Stimulated activated CD4-positive, alpha-beta T cell treated with anti-CD3 and anti-CD28 coated beads, Interleukin-15, amount 100 ng/mL, for 48 hours (primary cell): ENCODE data around the gene DDHD1.
"Not testable (repeated sequence)": the region's sequence is repeated elsewhere in the genome, so short reads cannot be mapped to it uniquely, and the experiment has no call there.

Source experiments
- DNase-seq, 2 donors: peaks; one replicate each; pipeline ENCODE4 v3.0.0-alpha.2; 2020; ENCODE audit warnings: low read depth in 2 of 2

DDHD1 gene

DNA sequence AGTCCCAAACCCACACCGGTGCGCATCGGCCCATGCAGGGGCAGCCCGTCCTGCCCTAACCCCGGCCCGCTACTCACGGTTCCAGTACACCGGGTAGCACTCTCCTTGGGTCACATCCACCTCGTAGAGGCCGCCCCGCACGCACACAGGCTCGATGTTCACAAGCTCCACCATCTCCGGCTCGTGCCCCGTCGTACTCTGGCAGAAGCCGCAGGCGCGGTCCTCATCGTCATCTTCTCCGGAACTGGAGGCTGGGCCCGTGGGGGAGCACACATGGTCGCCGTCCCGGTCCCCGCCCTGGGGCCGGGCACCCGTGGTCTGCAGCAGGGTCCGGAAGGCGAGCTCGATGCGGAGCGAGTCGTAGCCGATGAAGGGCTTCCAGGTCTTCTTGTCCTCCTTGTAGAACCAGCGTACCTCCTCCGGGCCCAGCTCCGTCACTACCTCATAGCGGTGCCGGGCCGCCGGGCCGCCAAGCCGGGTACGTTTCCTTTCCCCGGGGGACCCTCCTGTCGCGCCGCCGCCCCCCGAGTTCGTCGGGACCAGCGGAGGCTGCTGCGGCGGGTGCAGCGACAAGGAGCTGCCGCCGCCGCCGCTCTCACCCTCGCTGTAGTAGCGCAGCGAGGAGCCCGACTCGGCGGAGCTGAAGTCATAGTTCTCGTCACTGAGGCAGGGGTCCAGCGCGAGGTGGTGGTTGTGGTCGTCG lies 788 bp downstream of the DDHD1 start:
- DNase-seq = peak; percentile 48 to 56

DNA sequence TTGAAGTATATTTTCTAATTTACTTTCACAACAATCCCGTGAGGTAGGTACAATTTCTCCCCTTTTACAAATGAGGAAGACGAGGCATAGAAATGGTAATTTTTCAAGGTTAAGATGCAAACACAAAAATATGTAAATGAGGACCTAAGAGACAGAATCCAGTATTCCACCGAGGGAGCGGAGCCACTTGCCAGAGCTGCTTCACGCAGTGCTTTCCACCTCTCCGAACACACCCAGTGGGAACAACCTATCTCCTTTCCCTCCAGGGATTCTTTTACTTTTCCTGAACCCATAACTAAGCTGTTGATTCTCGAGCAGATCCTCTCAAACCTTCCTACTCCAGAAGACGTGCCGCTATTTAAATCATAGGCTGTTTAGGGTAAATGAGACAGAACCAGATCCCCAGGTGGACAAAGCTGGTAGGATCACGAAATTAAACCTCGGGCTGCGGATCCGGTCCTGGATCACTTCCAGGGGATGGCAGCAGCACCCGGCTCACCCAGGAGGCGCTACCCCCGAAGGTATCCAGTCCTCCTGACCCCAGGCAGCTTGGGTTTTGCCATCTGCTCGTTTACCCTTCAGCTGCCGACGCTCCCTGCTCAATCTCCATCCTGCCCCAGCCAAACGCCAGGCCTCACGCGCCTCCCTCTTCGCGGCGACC lies 1.5 kb downstream of the DDHD1 start:
- DNase-seq = peak; percentile 14 to 27

DNA sequence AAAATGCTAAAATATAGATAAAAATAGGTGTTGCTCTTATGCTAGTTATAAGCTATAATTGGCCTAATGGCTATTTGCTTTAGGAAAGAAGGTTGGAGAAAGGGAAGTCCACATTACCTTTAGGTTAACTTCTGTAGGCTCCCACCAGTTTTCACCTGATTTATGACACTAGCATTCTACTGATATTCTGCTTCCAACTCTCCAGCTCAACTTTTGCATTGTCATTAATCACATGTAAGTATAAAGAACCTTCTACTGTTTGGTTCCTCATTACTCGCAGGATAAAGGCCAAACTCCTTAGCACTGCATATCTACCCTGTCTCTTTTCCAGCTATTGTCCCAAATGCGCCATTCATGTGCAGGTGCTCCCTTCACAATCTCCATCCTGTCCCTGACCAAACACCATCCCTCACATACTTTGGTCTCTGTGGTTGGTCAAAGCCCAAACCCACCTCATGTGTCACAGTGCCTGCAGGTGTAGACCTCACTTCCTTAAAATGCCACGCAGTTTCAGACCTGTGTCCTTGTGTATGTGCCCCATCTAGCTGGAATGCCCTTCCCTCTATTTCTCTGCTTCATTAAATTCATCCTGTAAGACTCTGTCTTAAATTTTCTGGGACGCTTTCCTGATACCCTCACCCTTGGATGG lies 3.3 kb downstream of the DDHD1 start:
- DNase-seq = no peak

DNA sequence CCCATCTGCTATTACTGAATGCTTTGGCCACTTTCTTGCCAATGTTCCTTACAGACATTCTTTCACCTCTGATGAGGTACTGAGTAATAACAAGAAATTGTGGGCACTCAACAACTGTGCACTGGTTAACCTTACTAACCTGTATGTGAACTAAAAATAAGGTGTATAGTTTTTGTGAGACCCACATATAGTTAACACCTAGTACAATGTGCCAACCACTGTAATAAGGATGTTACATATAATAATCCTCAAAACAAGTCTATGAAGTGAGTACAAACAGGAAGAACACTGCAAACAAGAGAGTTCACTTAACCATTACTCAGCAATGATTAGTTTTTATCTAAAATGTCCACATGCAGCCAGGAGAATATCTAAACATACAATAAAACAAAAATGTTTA lies 4.5 kb downstream of the DDHD1 start:
- no peak for DNase-seq

DNA sequence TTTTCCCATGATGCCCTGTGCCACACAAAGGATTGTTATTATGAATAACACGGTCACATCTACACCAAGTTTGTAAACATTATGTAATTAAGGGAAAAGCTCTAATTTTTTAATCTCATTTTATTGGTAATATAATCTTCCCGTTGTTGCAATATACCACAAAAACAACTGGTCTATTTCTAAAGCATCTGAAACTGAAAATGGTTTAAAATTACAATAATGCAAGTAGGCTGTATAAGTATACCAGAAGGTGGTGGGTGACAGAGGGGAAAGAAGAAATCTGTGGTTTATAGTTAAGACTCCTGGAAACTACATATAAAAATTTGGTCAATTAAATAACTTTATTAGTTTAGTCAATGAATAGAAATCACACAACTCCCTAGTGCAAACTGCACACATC lies 5.2 kb downstream of the DDHD1 start:
- DNase-seq = no peak

DNA sequence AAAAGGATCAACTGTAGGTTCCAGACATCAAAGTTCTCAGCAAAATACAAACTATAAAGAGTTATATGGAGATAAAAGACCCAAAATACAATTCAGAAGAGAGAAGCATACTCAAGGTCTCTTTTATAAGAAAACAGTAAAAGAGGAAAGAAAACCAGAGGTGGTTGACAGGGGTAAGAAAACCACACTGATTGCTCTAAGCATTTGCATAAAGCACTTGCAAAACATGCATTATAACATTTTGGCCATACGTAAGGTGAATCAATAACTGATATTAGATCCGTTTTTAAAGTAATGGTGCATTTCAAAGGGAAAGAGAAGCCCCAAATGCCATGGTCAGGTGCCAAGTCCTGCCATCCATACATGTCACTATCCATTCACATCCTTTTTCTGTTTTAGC lies 5.9 kb downstream of the DDHD1 start:
- no peak for DNase-seq

DNA sequence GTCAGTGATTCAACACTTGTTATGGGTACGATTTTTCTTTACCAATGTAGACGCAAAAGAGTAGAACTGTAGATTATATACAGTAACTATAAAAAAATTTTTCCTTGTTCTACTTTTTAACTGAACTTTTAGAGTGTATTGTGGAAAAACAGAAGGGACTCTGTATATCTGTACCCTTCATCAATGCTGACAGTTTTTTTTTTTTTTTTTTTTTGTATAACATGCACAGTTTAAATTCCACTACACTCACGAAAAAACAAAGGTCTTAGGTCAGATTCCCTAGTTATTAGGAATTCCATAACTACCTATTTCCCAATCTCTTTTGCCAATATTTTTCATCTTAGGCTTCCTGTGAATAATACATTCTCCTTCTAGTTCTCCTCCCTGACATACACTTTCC lies 6.4 kb downstream of the DDHD1 start:
- DNase-seq = no peak

DNA sequence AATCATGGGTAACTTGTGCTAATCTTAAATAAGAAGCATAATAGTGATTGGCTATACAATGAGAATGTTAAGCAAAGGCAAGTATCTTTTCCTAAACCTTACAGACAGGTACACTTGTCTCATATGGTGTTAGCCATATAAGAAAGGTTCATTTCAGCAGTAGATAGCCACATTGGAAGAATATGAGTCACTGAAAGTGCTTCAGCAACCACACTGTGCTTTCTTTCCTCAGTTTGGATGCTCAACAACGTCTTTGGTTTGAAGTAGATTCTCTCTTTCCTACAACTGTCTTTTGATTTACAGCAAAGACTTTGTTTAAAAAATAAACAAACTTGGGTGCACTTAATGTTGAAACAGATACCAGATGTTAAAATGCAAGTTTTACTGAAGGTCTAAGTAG lies 8.9 kb downstream of the DDHD1 start:
- DNase-seq = no peak

DNA sequence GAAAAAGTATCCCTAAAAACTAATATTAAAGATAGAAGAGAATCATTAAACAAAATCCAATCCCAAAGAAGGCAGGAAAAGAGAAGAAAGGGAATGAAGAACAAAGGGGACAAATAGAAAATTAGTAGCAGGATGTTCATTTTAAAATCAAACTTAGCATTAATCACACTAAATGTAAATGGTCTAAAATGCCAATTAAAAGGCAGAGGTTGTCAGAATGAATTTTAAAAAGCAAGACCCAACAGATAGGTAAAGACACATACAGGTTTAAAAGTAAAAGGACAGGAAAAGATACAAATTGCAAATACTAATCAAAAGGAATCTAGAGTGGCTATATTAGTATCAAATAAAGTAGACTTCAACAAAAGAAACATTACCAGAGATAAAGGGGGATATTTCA lies 12.5 kb downstream of the DDHD1 start:
- DNase-seq = no peak

DNA sequence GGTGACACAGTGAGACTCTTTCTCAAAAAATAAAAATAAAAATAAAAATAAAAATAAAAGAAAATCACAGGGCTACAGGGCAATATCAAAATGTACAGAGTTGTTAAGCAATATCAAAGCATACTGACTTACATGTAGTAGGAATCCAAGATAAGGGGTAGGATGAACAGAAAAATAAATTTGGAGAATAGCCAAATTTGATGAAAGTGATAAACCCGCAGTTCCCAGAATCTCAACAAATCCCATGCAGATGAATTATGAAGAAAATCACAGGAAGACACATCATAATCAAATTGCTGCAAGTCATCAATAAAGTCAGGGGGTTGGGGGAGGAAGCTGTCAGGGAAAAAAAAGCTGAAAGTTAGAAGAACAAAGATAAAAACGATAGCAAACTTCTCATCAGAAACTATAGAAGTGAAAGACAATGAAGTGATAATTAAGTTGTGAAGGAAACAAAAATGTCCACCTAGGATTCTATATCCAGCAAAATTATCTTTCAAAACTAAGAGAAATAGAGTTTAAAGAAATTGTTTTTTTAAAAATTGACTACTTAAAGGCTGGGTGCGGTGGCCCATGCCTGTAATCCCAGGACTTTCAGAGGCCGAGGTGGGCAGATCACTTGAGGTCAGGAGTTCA lies 15.4 kb downstream of the DDHD1 start:
- DNase-seq = no peak

DNA sequence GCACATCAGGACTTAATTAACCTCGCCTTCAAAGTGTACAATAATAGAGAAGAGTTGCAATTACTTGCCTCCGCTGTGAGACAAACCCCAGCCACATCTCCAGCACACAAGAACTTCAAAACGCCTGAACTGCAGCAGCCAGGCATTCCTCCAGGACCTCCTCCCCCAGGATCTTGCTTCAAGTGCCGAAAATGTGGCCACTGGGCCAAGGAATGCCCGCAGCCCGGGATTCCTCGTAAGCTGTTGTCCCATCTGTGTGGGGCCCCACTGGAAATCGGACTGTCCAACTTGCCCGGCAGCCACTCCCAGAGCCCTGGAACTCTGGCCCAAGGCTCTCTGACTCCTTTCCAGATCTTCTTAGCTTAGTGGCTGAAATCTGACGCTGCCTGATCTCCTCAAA lies 22.6 kb downstream of the DDHD1 start:
- not testable (repeated sequence) for DNase-seq

DNA sequence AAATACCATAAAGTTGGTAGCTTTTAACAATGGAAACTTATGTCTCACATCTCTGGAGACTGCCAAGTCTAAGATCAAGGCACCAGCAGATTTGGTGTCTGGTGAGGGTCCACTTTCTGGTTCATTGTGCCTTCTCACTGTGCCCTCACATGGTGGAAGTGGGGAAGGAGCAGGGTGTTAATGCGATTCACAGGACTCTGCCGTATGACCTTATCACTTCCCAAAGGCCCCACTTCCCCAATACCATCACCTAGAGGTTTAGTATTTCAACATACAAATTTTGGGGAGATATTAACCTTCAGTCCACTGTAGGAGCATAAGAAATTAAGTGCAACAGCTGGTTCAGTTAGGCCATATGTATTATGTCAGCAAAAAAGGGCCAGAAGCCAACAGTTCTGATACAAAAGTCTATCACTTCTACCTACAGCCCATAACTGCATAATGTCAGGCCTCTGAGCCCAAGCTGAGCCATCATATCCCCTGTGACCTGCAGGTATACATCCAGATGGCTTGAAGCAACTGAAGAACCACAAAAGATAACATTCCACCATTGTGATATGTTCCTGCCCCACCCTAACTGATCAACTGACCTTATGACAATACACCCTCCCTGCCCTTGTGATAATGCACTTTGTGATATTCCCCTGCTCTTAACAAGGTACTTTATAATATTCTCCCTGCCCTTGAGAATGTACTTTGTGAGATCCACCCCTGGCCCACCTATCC lies 24.7 kb downstream of the DDHD1 start:
- no peak for DNase-seq

DNA sequence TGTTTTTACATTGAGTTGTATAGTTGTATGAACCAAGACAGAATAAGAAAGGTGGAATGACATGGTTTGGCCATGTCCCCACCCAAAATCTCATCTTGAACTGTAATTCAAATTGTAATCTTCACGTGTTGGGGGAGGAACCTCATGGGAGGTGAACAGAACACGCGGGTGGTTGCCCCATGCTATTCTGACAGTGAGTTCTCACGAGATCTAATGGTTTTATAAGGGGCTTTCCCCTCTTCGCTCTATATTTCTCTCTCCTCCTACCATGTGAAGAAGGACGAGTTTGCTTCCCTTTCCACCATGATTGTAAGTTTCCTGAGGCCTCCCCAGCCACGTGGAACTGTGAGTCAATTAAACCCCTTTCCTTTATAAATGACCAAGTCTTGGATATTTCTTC lies 25.3 kb downstream of the DDHD1 start:
- DNase-seq = no peak

DNA sequence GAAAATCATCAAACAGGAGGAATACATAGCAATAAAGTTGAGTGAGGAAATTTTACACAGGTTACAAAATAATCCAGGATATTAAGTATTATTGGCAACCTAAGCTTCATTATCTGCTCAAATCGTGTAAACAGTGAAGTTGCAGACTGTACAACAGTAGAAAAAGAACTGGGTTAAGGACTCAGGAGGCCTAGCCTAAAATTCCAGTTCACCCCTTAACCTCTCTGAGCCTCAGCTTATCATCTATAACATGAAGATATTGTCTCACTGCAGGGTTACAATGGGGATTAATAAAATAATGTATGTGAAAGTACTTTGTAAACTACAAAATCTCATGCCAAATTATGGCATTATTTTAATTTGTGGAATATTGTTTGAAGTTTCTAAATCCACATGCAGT lies 26.0 kb downstream of the DDHD1 start:
- no peak for DNase-seq

DNA sequence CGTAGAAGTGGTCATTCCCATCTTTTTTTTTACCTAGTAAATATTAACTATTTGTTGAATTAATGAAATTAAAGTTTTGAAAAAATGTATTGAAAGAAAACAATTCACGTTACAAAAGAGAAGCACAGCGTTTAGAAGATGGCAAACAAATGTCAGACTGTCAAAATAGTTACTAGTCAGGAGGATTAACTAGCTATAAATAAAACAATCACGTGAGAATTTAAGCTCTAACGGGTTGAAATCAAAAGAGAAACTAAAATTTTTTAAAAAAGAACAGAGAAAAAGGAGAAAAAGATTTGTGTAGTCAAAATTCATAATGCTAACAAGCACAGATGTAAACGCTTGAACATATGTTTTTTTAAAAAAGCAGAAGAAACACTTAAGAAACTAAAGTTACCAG lies 26.4 kb downstream of the DDHD1 start:
- DNase-seq = no peak

DNA sequence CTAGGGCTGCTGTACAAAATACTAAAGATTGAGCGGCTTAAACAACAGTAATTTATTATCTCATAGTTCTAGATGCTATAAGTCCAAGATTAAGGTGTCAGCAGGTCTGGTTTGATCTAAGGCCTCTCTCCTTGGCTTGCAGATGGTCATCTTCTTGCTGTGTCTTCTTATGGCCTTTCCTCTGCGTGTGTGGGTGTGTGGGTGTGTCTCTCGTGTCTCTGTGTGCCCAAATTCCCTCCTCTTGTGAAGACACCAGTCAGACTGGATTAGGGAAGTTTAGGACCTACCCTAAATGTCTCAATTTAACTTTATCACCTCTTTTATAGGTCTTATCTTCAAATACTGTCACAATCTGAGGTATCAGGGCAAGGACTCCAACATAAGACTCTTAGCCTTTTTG lies 28.3 kb downstream of the DDHD1 start:
- no peak for DNase-seq

DNA sequence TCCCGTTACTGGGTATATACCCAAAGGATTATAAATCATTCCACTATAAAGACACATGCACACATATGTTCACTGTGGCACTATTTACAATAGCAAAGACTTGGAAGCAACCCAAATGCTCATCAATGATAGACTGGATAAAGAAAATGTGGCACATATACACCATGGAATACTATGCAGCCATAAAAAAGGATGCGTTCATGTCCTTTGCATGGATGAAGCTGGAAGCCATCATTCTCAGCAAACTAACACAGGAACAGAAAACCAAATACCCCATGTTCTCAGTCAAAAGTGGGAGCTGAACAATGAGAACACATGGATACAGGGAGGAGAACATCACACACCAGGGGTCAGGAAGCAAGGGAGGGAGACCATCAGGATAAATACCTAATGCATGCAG lies 31.7 kb downstream of the DDHD1 start:
- not testable (repeated sequence) for DNase-seq

DNA sequence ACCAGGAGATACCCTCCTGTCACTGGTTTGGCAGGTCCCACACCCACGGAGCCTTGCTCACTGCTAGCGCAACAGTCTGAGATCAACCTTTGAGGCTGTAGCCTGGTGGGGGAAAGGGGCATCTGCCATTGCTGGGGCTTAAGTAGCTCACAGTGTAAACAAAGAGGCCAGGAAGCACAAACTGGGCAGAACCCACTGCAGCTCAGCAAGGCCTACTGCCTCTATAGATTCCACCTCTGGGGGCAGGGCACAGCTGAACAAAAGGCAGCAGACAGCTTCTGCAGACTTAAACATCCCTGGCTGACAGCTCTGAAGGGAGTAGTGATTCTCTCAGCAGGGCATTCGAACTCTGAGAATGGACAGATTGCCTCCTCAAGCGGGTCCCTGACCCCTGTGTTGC lies 35.6 kb downstream of the DDHD1 start:
- DNase-seq = not testable (repeated sequence)

DNA sequence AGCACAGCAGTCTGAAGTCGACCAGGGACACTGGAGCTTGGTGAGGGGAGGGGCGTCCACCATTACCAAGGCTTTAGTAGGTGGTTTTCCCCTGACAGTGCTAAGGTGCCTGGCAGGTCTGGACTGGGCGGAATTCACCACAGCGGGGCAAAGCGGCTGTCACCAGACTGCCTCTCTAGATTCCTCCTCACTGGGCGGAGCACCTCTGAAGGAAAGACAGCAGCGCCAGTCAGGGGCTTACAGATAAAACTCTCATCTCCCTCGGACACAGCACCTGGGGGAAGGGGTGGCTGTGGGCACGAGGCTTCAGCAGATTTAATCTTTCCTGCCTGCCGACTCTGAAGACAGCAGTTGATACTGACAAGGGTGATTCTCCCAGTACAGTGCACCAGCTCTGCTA lies 39.1 kb downstream of the DDHD1 start:
- no peak for DNase-seq

DNA sequence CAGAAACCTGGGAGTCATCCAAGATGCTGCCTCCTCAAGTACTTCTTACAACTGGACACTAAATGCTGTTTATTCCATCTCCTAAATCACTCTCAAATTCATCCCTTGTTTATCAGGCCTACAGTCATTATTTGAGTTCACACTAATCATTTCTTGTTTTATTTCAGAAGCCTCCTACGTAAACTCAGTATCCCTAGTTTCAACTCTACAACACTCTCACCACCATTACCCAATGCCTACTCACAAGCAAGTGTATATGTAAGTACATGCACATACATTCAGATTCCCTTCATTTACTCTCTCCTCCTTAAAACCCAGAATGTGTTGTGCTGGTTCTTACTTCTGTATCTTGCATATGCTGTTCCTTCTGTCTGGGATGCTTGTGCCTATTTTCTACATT lies 43.0 kb downstream of the DDHD1 start:
- DNase-seq = no peak

DNA sequence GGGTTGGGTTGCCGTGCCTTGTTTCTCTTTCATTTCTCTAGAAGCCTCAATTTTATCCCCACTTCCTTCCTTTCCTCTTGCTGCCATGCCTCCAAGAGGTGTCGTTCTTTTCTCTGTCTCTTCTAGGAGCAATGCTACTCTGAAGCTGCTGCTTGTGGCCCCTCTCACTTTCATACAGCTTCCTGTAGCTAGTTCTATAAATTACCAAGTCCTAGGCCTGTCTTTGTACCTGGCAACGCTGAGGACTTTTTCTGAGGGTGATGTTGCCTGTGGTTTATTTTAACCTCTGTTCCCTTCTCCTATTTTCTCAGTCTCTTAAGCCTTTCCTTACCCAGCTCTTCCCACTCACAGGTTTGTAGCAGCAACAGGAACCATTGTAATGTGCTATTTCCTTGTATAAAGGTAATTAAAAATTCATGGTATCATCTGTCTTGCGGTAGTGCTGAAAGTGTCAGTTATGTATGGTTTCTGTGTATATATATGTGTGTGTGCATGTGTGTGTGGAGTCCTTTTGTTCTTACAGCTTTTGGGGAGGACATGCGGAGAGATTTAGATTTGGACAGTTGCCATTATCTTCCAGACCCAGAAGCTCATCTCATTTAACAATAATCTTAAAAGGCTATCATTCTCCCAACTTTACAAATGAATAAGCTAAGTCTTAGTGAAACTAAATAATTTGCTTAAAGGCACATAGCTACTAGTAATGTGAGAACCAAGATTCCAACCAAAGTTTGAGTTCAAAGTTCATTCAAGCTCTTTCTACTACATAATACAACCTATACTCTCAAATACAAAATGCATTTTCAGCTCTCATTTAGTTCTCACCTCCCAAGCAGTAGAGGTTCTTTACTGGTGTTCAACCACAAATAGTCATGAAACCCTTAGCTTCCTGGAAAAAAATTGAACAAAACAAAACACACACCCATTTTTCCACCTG lies 43.8 kb downstream of the DDHD1 start:
- DNase-seq = peak; percentile 17 to 38
